Prostate gland (tissue), 2 donors: ENCODE data around the gene OR1F1. TPM values are rescaled to one million over a fixed set of nuclear protein-coding genes. Genes with fewer than 3 reads are reported as not detected.
"Not testable (repeated sequence)": the region's sequence is repeated elsewhere in the genome, so short reads cannot be mapped to it uniquely, and the experiment has no call there.

Experiments
- DNase-seq: peaks from one replicate; pipeline ENCODE4 v3.0.0-alpha.2; 2019; ENCODE audit warnings: low spot score
- H3K27ac ChIP-seq, 2 donors: fragments of 200-600 bp; sonication (generic); 2 replicates each; pipeline ENCODE4 v1.5.1; 2017 to 2019
- H3K27me3 ChIP-seq: fragments of 200-600 bp; sonication (generic); replicated peaks from 2 replicates; pipeline ENCODE4 v1.5.1; 2019; ENCODE audit not compliant: insufficient read depth
- H3K36me3 ChIP-seq, 2 donors: fragments of 200-600 bp; sonication (generic); 1 replicate in 1 of 2; 2 replicates in 1 of 2; pipeline versions ENCODE4 v1.5.1 to v1.8.1; 2017 to 2019
- H3K4me1 ChIP-seq: fragments of 200-600 bp; sonication (generic); replicated peaks from 2 replicates; pipeline ENCODE4 v1.5.1; 2019
- H3K4me3 ChIP-seq, 2 donors: fragments of 200-600 bp; sonication (generic); 2 replicates each; pipeline ENCODE4 v1.5.1; 2017 to 2019
- H3K9me3 ChIP-seq: fragments of 200-600 bp; sonication (generic); 2 replicates; pipeline ENCODE4 v1.5.1; 2017
- CTCF ChIP-seq, 4 experiments: fragments of 200-600 bp in 2 of 4; fragments of 450-650 bp in 2 of 4; sonication (generic) in 2 of 4; IDR thresholded peaks; 1 replicate in 3 of 4; 2 replicates in 1 of 4; pipeline ENCODE4 v1.5.1; 2016 to 2019; ENCODE audit warnings: antibody characterized with exemption in 4 of 4, mild to moderate bottlenecking in 2 of 4, moderate library complexity in 2 of 4
- POLR2A ChIP-seq: fragments of 450-650 bp; IDR thresholded peaks from one replicate; pipeline ENCODE4 v1.6.1; 2016; ENCODE audit warnings: antibody characterized with exemption, mild to moderate bottlenecking
- POLR2AphosphoS5 ChIP-seq: sonication (generic); formaldehyde crosslinking; IDR thresholded peaks from one replicate; pipeline ENCODE4 v1.6.1; 2017; ENCODE audit warnings: antibody characterized with exemption
- WGBS: methylation state at CpG from one replicate; pipeline ENCODE4 v1.1.5; 2018; 5-methylcytosine and 5-hydroxymethylcytosine counted together
- intact Hi-C: fragments of 100-400 bp; cut with DNase I; formaldehyde crosslinking; loops from one replicate; pipeline ENCODE4 v1.14.2; 2022
- total RNA-seq, 2 donors: library from RNA; depleted of rRNA; stranded (reverse); fragments of >200 nt; gene quantifications; one replicate each; pipeline ENCODE4 v1.1.0, GENCODE V29; 2016

OR1F1 gene
- total RNA-seq, 2 donors from 2014 or later = not detected

DNA sequence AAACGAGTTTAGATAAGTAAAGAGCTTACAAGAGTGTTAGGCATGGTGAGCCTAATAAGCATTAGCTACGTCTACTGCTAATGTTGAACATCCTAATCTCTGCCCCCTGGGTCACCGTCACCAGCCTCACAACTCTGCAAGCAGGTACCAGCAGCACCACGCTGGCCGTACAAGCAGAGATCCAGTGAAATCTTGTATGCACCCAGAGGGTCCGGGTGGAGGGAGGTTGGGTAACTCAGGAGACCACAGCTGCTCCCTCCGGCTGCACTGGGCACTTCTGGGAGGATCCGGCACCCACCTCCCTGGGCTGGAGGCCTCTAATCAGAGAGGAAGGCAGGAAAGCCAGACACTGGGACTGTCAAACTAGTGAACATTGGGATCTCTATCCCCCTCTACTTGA is 8.4 kb upstream of the OR1F1 start:
- TF ChIP-seq CTCF (IDR thresholded peaks at IDR 0.05) = no peak
- no peak for TF ChIP-seq POLR2A
- TF ChIP-seq POLR2AphosphoS5 = no peak
- no peak overlapping the region for H3K27ac ChIP-seq
- no peaks in the 10 kb centered on the region for H3K36me3 ChIP-seq
- H3K4me1 ChIP-seq = peaks cover 3% of the 10 kb centered on the region
- H3K9me3 ChIP-seq = no peaks in the 10 kb centered on the region
- H3K27me3 ChIP-seq = peaks cover 39% of the 10 kb centered on the region
- no peak for DNase-seq
- 72% methylated on average over 8 of the region's 8 CpGs for WGBS
- intact Hi-C loops = no loop called here
- H3K4me3 ChIP-seq = no peak overlapping the region

DNA sequence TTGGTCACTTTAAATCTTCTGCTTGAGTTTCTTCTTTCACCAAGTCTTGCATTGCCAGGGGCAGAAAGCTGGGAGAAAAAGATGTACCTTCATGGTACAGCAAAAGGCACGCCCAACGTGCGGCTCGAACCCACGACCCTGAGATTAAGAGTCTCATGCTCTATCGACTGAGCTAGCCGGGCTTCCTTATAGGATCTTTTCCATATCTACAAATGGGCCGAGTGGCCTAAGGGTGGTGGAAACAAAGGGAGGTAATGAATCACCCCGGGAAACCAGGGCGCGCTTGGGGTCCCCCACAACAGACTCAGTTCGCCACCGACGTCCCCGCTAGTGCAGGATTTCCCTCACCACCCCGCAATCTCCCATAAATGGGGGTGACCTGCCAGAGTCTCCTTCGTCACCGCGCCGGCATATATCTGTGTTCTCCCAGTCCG is 7.5 kb upstream of the OR1F1 start:
- WGBS = 25% methylated on average over 21 of the region's 21 CpGs
- H3K4me1 ChIP-seq = peaks cover 3% of the 10 kb centered on the region
- H3K27me3 ChIP-seq = peaks cover 31% of the 10 kb centered on the region
- H3K4me3 ChIP-seq = no peak overlapping the region
- no peaks in the 10 kb centered on the region for H3K9me3 ChIP-seq
- no peaks in the 10 kb centered on the region for H3K36me3 ChIP-seq
- DNase-seq = no peak
- intact Hi-C loops = no loop called here
- TF ChIP-seq POLR2A (no peak), POLR2AphosphoS5 (no peak), CTCF (IDR thresholded peaks at IDR 0.05) (no peak)
- H3K27ac ChIP-seq = no peak overlapping the region

GRCh38 chr16:3182293-3182607 is 5.8 kb upstream of the OR1F1 start:
- DNase-seq, intact Hi-C loops, H3K27ac ChIP-seq, H3K4me1 ChIP-seq, H3K9me3 ChIP-seq, H3K36me3 ChIP-seq: not testable (repeated sequence)
- H3K4me3 ChIP-seq = peak overlapping the region in 1 of 2 donors; percentile 2
- 31% methylated on average over 8 of the region's 8 CpGs for WGBS
- peaks cover 32% of the 10 kb centered on the region for H3K27me3 ChIP-seq

- TF ChIP-seq POLR2AphosphoS5 (no peak), CTCF (IDR thresholded peaks at IDR 0.05) (peak in 1 of 4 experiments; percentile 5)
- Histone ChIP-seq H3K4me3 (peak overlapping the region in 1 of 2 donors; percentile 2), H3K4me1 (peaks cover 3% of the 10 kb centered on the region), H3K36me3 (no peaks in the 10 kb centered on the region), H3K9me3 (no peaks in the 10 kb centered on the region), H3K27ac (no peak overlapping the region), H3K27me3 (peaks cover 33% of the 10 kb centered on the region)
- intact Hi-C loops = no loop called here
- WGBS = under 1% methylated on average over 58 of the region's 72 CpGs
- DNase-seq = no peak
Observed at GRCh38 chr16:3182608-3183444, 5.2 kb upstream of the OR1F1 start.

- intact Hi-C loops = no loop called here
- no peak for DNase-seq
- H3K36me3 ChIP-seq = no peaks in the 10 kb centered on the region
- peaks cover 36% of the 10 kb centered on the region for H3K27me3 ChIP-seq
- TF ChIP-seq POLR2AphosphoS5 (no peak), CTCF (IDR thresholded peaks at IDR 0.05) (no peak), POLR2A (no peak)
- H3K4me1 ChIP-seq = peaks cover 3% of the 10 kb centered on the region
- 4% methylated on average over 42 of the region's 42 CpGs for WGBS
- H3K27ac ChIP-seq = no peak overlapping the region
- H3K9me3 ChIP-seq = no peaks in the 10 kb centered on the region
- peak overlapping the region in 1 of 2 donors; percentile 2 for H3K4me3 ChIP-seq
Observed at GRCh38 chr16:3183445-3184139, 4.4 kb upstream of the OR1F1 start.
